Measurements from ENCODE around the gene GRID1. TPM values are rescaled to one million over a fixed set of nuclear protein-coding genes. Genes with fewer than 3 reads are reported as not detected.
A peak's percentile ranks its signal among the peaks of the same experiment; 100 is the strongest.

GRID1 gene
- total RNA-seq, 1 donor from 2014 or later, result 1.1 TPM

GRCh38 chr10:85557077-85557476, 809.5 kb downstream of the GRID1 start:
- H3K27me3 Mint-ChIP-seq (ENCODE audit: low read depth), result no peaks in the 10 kb centered on the region
- no peaks in the 10 kb centered on the region for H3K4me1 Mint-ChIP-seq
- TF ChIP-seq CTCF (conservative IDR thresholded peaks at IDR 0.05), result no peak
- no peak overlapping the region for H3K4me3 Mint-ChIP-seq
- no peak overlapping the region for H3K27ac Mint-ChIP-seq (ENCODE audit: unreplicated experiment)
- H3K36me3 Mint-ChIP-seq (ENCODE audit: low read depth), result no peaks in the 10 kb centered on the region
- no peaks in the 10 kb centered on the region for H3K9me3 Mint-ChIP-seq
- no peak for DNase-seq (ENCODE audit: low read depth, low spot score)

Small RNA genes lying within 50 kb of the gene (microRNA-seq; reads per million reads assigned to microRNA genes)
- 34.3 reads per million, percentile 44 among the genes with 10 or more reads in this experiment for gene MIR346

Other genes starting within 250 kb of the GRID1 start
- 54.0 and 55.4 TPM in 2 replicates for gene WAPL, start 155.0 kb upstream of the GRID1 start, total RNA-seq

Data from neural crest cell (in vitro differentiated cells).